SH-SY5Y (cell line): ENCODE results near the gene BTG2.

Experiments used
- GATA2 ChIP-seq: IDR thresholded peaks from 2 replicates; pipeline ENCODE4 v1.6.1; 2011; ENCODE audit warnings: mild to moderate bottlenecking, low read depth, low read length
- GATA3 ChIP-seq: IDR thresholded peaks from 2 replicates; pipeline ENCODE4 v1.6.1; 2011; ENCODE audit warnings: low read depth, mild to moderate bottlenecking, low read length, moderate library complexity

DNA sequence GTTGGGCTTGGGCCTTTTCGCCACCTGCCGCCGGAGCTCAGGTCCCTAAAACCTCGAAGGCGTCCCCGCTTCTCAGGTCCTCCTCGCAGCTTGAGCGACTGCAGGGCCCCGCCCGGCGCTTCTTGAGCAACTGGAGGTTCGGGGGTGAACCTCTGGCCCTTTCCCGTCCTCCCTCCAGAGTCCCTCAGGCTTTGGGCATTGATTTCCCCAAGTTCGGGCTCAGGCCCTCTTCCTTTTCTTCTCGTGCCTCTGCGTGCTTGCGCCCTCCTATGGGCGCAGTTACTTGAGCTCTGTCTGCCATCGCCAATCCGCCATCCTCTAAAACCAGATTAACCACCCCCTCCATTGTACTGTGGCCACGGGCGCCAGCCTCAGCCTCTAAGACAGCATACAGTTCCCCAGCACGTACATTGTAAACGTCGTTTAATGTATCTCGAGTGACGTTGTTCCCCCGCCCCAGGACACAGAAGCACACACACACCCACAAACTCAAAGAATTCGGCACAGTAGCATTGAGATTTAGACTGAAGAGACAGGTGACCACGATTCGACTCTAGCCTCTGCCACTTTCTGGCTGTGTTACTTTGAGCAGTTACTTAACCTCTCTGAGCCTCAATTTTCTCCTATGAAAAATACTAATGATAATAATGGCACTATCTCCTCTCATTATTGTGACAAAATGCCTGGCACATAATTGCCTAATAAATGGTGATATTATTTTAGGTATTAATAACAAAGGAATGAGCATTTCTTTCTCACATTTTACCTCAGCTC lies 22.6 kb downstream of the BTG2 start:
- TF ChIP-seq GATA3 (no peak), GATA2 (no peak)
